Cardiac fibroblast (primary cell): ENCODE measurements around the gene SLC25A25.

ENCODE experiments used
- DNase-seq, 2 donors: peaks; one replicate each; pipeline versions ENCODE4 v3.0.0 to v3.0.0-alpha.2; 2010; ENCODE audit warnings: low read depth in 2 of 2
- H3K4me3 ChIP-seq, 2 donors: replicated peaks in 1 of 2; 1 replicate in 1 of 2; 2 replicates in 1 of 2; pipeline ENCODE4 v1.5.1; 2011; ENCODE audit warnings: low read depth in 2 of 2, low read length in 2 of 2, mild to moderate bottlenecking in 2 of 2, moderate library complexity in 1 of 2
- TF ChIP-seq, protein P1 (sequence below): IDR thresholded peaks from one replicate; pipeline ENCODE4 v1.5.1; 2011; ENCODE audit warnings: low read depth, mild to moderate bottlenecking, low read length, inconsistent platforms

The SLC25A25 gene

DNA sequence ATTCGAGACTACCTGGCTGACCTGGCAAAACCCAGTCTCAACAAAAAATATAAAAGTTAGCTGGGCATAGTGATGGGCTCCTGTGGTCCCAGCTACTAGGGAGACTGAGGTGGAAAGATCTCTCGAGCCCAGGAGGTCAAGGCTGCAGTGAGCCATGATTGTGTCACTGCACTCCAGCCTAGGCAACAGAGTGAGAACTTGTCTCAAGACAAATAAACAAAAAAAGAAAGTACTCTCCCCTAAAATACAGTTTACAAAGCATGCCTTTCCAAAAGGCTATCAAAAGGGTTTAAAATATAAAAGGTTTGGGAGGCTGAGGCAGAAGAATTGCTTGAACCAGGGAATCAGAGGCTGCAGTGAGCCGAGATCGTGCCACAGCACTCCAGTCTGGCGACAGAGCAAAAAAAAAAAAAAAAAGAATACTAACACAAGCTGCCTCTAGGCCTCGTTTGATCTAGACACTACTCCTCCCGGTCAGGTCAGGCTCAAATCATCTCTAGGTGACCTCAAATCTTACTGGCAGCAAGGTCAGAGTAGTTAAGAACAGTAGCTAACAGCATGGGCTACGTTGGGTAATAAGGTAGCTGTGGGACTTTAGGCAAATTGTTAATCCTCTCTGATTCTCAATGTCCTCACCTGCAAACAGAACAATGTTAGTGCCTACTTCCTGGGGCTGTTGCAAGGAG is 10.2 kb upstream of the SLC25A25 start:
- TF ChIP-seq, protein P1, sequence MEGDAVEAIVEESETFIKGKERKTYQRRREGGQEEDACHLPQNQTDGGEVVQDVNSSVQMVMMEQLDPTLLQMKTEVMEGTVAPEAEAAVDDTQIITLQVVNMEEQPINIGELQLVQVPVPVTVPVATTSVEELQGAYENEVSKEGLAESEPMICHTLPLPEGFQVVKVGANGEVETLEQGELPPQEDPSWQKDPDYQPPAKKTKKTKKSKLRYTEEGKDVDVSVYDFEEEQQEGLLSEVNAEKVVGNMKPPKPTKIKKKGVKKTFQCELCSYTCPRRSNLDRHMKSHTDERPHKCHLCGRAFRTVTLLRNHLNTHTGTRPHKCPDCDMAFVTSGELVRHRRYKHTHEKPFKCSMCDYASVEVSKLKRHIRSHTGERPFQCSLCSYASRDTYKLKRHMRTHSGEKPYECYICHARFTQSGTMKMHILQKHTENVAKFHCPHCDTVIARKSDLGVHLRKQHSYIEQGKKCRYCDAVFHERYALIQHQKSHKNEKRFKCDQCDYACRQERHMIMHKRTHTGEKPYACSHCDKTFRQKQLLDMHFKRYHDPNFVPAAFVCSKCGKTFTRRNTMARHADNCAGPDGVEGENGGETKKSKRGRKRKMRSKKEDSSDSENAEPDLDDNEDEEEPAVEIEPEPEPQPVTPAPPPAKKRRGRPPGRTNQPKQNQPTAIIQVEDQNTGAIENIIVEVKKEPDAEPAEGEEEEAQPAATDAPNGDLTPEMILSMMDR: no peak
- DNase-seq: no peak

DNA sequence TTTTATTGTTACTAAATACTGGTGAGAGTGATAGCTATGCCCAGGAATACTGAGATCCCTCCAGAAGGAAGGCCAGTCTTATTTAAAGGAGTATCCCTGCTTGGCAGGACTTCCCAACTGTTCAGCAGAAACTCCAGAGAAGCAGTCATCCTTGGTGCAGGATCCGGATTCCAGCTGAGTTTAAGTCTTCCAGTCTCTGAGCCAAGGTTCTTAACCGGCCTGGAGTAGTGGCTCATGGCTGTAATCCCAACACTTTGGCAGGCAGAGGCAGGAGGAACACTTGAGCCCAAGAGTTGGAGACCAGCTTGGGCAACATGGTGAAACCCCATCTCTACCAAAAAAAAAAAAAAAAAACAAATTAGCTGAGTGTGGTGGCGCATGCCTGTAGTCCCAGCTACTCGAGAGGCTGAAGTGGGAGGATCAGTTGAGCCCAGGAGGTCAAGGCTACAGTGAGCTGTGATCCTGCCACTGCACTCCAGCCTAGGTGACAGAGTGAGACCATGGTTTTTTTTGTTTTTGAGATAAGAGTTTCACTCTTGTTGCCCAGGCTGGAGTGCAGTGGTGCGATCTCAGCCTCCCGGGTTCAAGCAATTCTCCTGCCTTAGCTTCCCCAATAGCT is 8.6 kb upstream of the SLC25A25 start:
- TF ChIP-seq, protein P1: no peak
- DNase-seq: no peak
- H3K4me3 ChIP-seq: no peak overlapping the region

More for the DNA sequence above, 10.2 kb upstream of the SLC25A25 start:
- no peak overlapping the region for H3K4me3 ChIP-seq

DNA sequence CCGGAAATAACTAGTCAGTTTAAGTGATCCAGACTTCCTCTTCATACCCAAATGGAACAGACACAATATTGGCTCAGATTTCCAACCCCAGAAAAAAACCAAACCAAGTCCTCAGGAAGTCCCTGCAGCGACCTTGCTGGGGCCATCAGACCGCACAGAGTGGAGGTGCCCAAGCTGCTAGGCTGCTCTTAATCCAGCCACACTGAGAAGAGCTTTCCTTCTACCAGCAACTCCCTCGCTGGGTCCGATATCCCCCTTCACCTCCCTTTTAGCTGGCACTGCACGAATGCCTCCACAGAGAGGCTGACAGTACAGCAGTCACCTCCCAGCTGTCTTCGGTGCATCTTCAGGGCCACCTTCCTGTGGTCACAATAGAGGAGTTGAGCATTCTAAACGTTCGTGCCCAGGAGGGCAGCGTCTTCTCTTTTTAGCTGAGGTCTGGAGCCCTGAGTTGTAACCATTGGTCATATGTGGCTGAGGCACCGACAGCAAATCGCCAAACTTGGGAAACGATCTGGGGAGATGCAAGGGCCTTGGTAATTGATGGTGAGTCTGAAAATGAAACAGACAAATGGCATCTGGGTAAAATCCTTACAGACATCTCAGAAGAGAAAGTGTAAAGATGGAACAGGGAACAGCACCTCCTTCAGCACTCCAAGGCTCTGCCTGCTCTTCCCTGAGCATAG is 6.6 kb upstream of the SLC25A25 start:
- no peak overlapping the region for H3K4me3 ChIP-seq
- TF ChIP-seq, protein P1: no peak
- no peak for DNase-seq

DNA sequence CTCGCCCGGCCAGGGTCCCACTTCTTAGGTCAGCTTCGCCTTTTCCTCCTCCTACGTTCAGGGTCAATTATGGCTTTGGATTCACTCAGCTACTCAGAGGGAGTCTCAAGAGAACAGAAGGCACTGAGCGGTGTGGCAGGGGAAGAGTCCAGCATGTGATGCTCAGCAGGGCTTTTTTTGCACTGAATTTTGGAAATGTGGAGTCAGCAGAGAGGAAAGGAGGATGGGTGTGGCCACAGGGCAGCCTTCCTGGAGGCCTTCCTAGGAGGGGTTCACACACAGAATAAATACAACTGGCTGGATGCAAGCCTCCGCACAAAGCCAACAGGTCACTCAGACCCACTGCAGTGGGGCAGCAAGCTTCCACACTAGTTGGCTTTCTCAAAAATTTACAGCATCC is 5.8 kb upstream of the SLC25A25 start:
- TF ChIP-seq, protein P1: no peak
- H3K4me3 ChIP-seq: no peak overlapping the region

GRCh38 chr9:128062846-128063831 is 4.9 kb upstream of the SLC25A25 start:
- TF ChIP-seq, protein P1: no peak
- DNase-seq: no peak
- no peak overlapping the region for H3K4me3 ChIP-seq

More for the DNA sequence above, 5.8 kb upstream of the SLC25A25 start:
- DNase-seq: no peak
